K562 (cell line): ENCODE results near the gene C10orf90. TPM values are rescaled to one million over a fixed set of nuclear protein-coding genes. Genes with fewer than 3 reads are reported as not detected.

Experiments
- ATAC-seq: fragments of 200-7000 bp; cut with Tn5 transposase; 3 replicates; pipeline ENCODE4 v1.9.1; 2020; ENCODE audit warnings: moderate library complexity
- BruUV-seq: library from RNA; stranded (reverse); fragments of 400-500 nt; replicated peaks from 2 replicates; lab custom pipeline; 2021; lab: Mats Ljungman, UMichigan
- CTCF ChIA-PET: fragments of 300-600 bp; formaldehyde crosslinking; extraction: SDS; loops from one replicate; lab custom pipeline; 2021; ENCODE audit warnings: low intra/inter-chr PET ratio; lab: Yijun Ruan, JAX
- POLR2A ChIA-PET: fragments of 300-600, 350-650 bp; sonication (Branson Sonifier 250); formaldehyde crosslinking; extraction: SDS; loops from one replicate; lab custom pipeline; 2021; ENCODE audit warnings: antibody characterized with exemption, inconsistent platforms; lab: Yijun Ruan, JAX
- DNase-seq, 4 experiments: peaks; one replicate each; pipeline versions ENCODE4 v3.0.0 to v3.0.0-alpha.2; 2011 to 2018; ENCODE audit warnings: low spot score in 3 of 4, mixed read lengths in 3 of 4; ENCODE audit errors: extremely low read depth in 1 of 4
- FAIRE-seq: peaks from 2 replicates; lab custom pipeline; 2011; peaks lifted over from hg19 to GRCh38; lab: Jason Lieb, UNC
- H2AFZ ChIP-seq: 2 replicates; pipeline ENCODE4 v1.6.0; 2011; ENCODE audit warnings: low read depth, low read length, control low read depth, inconsistent platforms
- H3K27ac ChIP-seq: fragments of 200-600 bp; 3 replicates; pipeline ENCODE4 v1.8.0; 2011; ENCODE audit warnings: low read depth, mild to moderate bottlenecking, control low read depth, inconsistent platforms, low read length, moderate library complexity, mixed read lengths; ENCODE audit errors: extremely low read depth
- H3K27me3 ChIP-seq, 2 experiments: fragments of 300-600 bp in 1 of 2; 2 replicates in 1 of 2; 3 replicates in 1 of 2; pipeline versions ENCODE4 v1.6.0 to v1.8.0; 2011; ENCODE audit warnings: inconsistent platforms in 2 of 2, low read length in 2 of 2, mild to moderate bottlenecking in 1 of 2, mixed read lengths in 1 of 2, moderate library complexity in 1 of 2; ENCODE audit not compliant: control insufficient read depth in 2 of 2, insufficient read depth in 2 of 2
- H3K36me3 ChIP-seq: fragments of 300-600 bp; 3 replicates; pipeline ENCODE4 v1.8.0; 2011; ENCODE audit warnings: mild to moderate bottlenecking, low read length, inconsistent platforms; ENCODE audit not compliant: control insufficient read depth, insufficient read depth
- H3K4me1 ChIP-seq, 2 experiments: fragments of 200-600 bp in 1 of 2; replicated peaks in 1 of 2; 2 replicates in 1 of 2; 3 replicates in 1 of 2; pipeline versions ENCODE4 v1.5.1 to v1.8.0; 2011; ENCODE audit warnings: inconsistent platforms in 2 of 2, low read length in 2 of 2, mild to moderate bottlenecking in 1 of 2, mixed read lengths in 1 of 2, moderate library complexity in 1 of 2; ENCODE audit not compliant: control insufficient read depth in 2 of 2, insufficient read depth in 2 of 2
- H3K4me2 ChIP-seq: 2 replicates; pipeline ENCODE4 v1.6.1; 2011; ENCODE audit warnings: low read length, control low read depth, inconsistent platforms, mixed read lengths; ENCODE audit not compliant: insufficient read depth
- H3K4me3 ChIP-seq: fragments of 200-600 bp; sonication (generic), shearing (Covaris generic); 2 replicates; pipeline ENCODE4 v1.5.1; 2016; ENCODE audit warnings: control low read depth, inconsistent platforms
- H3K79me2 ChIP-seq: fragments of 200-600 bp; 3 replicates; pipeline ENCODE4 v1.8.0; 2011; ENCODE audit warnings: low read length, inconsistent platforms; ENCODE audit not compliant: control insufficient read depth, insufficient read depth
- H3K9ac ChIP-seq, 2 experiments: 2 replicates each; pipeline versions ENCODE4 v1.6.0 to v1.6.1; 2011; ENCODE audit warnings: low read depth in 2 of 2, low read length in 2 of 2, control low read depth in 1 of 2, inconsistent platforms in 1 of 2, mild to moderate bottlenecking in 1 of 2, mixed read lengths in 1 of 2; ENCODE audit not compliant: insufficient read depth in 1 of 2
- H3K9me1 ChIP-seq: one replicate; pipeline ENCODE4 v1.6.0; 2011; ENCODE audit warnings: inconsistent platforms, mild to moderate bottlenecking, low read length, moderate library complexity; ENCODE audit not compliant: control insufficient read depth, insufficient read depth
- H3K9me3 ChIP-seq: replicated peaks from 2 replicates; pipeline ENCODE4 v1.5.1; 2011; ENCODE audit warnings: low read depth, low read length, inconsistent platforms; ENCODE audit not compliant: control insufficient read depth, insufficient read depth
- H4K20me1 ChIP-seq: replicated peaks from 2 replicates; pipeline ENCODE4 v1.6.1; 2011; ENCODE audit warnings: low read length, inconsistent platforms, mixed read lengths; ENCODE audit not compliant: control insufficient read depth, insufficient read depth
- HNRNPLL ChIP-seq: fragments of 200-400 bp; formaldehyde crosslinking; IDR thresholded peaks from 2 replicates; pipeline ENCODE4 v1.6.1; 2017; ENCODE audit warnings: low read length, low read depth, mild to moderate bottlenecking; ENCODE audit not compliant: poor library complexity, severe bottlenecking
- KDM2B ChIP-seq: fragments of 250-450 bp; sonication (Bioruptor Pico); IDR thresholded peaks from 2 replicates; pipeline ENCODE4 v1.8.0; 2021; ENCODE audit warnings: mild to moderate bottlenecking, moderate library complexity
- L3MBTL2 ChIP-seq: fragments of 450-650 bp; IDR thresholded peaks from 2 replicates; pipeline ENCODE4 v1.6.1; 2016; ENCODE audit warnings: mild to moderate bottlenecking, moderate library complexity
- NFRKB ChIP-seq: fragments of 450-650 bp; IDR thresholded peaks from 2 replicates; pipeline ENCODE4 v1.6.1; 2016; ENCODE audit warnings: low read depth
- POLR2A ChIP-seq: fragments of 450-650 bp; conservative IDR thresholded peaks from 2 replicates; pipeline ENCODE4 v1.6.1; 2016
- WGBS: fragments of 100-300 bp; shearing (Covaris generic); methylation state at CpG from one replicate; pipeline ENCODE4 v1.1.6; 2016; ENCODE audit warnings: low coverage, mixed read lengths; ENCODE audit not compliant: insufficient coverage; ENCODE audit errors: missing lambda C conversion rate; 5-methylcytosine and 5-hydroxymethylcytosine counted together
- in situ Hi-C: fragments of 300-500 bp; cut with MboI; formaldehyde crosslinking; loops from 4 replicates; pipeline ENCODE4 v1.15.0; 2018; ENCODE audit warnings: inconsistent platforms, mixed read lengths
- intact Hi-C: fragments of 100-400 bp; cut with micrococcal nuclease; formaldehyde crosslinking; loops from 2 replicates; pipeline ENCODE4 v1.14.2; 2022
- polyA plus RNA-seq, 8 experiments: library from polyadenylated mRNA; depleted of rRNA in 4 of 8; stranded (reverse) in 5 of 8; unstranded in 3 of 8; fragments of >200 nt; fragmentation: Nextera tagmentation in 2 of 8; fragmentation: Illumina TruSeq in 1 of 8; extraction: Ambion mirVana in 2 of 8; extraction: Trizol in 1 of 8; gene quantifications; 2 replicates each; pipeline versions ENCODE4 v1.2.1 to v1.2.3, GENCODE V29; 2011 to 2014; ENCODE audit warnings: inconsistent platforms in 1 of 8, missing spikeins in 1 of 8
- total RNA-seq, 7 experiments: library from RNA; depleted of rRNA in 6 of 7; stranded (reverse); fragments of >200 nt in 6 of 7; fragmentation: Illumina TruSeq in 2 of 7; extraction: Trizol in 2 of 7; gene quantifications; 2 replicates each; pipeline versions ENCODE4 v1.2.1 to v1.2.3, GENCODE V29; 2011 to 2021; ENCODE audit warnings: low replicate concordance in 1 of 7
- TF ChIP-seq, protein P1 (sequence below): fragments of 250-450 bp; sonication (Bioruptor Pico); IDR thresholded peaks from 2 replicates; pipeline ENCODE4 v1.8.0; 2022; ENCODE audit warnings: moderate library complexity, mild to moderate bottlenecking, inconsistent platforms
- TF ChIP-seq, protein P2 (sequence below): sonication (generic); formaldehyde crosslinking; IDR thresholded peaks from 2 replicates; pipeline ENCODE4 v1.8.1; 2022; ENCODE audit warnings: missing genetic modification reagents

The C10orf90 gene
- total and polyA plus RNA-seq, 9 of the 15 experiments (the other 6 are each of a cell fraction or from before 2014, with no cell fraction given) = not detected

DNA sequence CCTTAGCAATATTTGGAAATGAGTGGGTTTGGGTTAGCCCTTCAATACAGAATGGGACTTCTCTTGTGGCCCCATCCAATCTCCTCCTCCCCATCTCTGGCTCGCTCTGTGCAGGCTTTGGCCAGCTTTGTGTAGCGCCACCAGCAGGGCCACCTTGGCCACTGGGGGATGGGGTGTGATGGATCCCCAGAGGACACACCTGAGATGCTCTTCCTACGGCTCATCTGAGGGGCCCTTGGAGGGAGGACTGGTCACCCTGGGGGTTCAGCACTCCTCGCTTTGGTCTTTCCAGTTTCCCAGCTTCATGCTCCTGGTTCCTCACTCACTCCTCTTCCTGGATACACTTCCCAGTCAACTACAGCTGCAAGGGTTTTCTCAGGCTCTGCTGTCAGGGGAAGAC is 15.3 kb upstream of the C10orf90 start:
- DNase-seq (no peak), ATAC-seq (no peak), FAIRE-seq (no peak)
- H3K9me1 ChIP-seq = no peaks in the 10 kb centered on the region
- CTCF ChIA-PET = no interaction called here
- POLR2A ChIA-PET = interaction anchor here (1.5 kb wide), 1 partner anchor 12 kb away, joined by 3 read pairs; no protein-coding TSS in a partner anchor
- no peak overlapping the region for H3K4me3 ChIP-seq
- no peaks in the 10 kb centered on the region for H3K27me3 ChIP-seq
- no peaks in the 10 kb centered on the region for H3K79me2 ChIP-seq
- H4K20me1 ChIP-seq = no peaks in the 10 kb centered on the region
- no peaks in the 10 kb centered on the region for H3K4me1 ChIP-seq
- no peaks in the 10 kb centered on the region for H3K9me3 ChIP-seq
- no peaks in the 10 kb centered on the region for H3K36me3 ChIP-seq
- 0% methylated on average over 2 of the region's 4 CpGs for WGBS
- in situ Hi-C loops = no loop called here
- TF ChIP-seq KDM2B (CRISPR knock-in tag) (no peak), POLR2A (no peak), HNRNPLL (no peak), L3MBTL2 (no peak), NFRKB (no peak)
- TF ChIP-seq, protein P1, sequence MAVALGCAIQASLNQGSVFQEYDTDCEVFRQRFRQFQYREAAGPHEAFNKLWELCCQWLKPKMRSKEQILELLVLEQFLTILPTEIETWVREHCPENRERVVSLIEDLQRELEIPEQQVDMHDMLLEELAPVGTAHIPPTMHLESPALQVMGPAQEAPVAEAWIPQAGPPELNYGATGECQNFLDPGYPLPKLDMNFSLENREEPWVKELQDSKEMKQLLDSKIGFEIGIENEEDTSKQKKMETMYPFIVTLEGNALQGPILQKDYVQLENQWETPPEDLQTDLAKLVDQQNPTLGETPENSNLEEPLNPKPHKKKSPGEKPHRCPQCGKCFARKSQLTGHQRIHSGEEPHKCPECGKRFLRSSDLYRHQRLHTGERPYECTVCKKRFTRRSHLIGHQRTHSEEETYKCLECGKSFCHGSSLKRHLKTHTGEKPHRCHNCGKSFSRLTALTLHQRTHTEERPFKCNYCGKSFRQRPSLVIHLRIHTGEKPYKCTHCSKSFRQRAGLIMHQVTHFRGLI = no peak
- TF ChIP-seq, protein P2, sequence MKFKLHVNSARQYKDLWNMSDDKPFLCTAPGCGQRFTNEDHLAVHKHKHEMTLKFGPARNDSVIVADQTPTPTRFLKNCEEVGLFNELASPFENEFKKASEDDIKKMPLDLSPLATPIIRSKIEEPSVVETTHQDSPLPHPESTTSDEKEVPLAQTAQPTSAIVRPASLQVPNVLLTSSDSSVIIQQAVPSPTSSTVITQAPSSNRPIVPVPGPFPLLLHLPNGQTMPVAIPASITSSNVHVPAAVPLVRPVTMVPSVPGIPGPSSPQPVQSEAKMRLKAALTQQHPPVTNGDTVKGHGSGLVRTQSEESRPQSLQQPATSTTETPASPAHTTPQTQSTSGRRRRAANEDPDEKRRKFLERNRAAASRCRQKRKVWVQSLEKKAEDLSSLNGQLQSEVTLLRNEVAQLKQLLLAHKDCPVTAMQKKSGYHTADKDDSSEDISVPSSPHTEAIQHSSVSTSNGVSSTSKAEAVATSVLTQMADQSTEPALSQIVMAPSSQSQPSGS (CRISPR knock-in tag) = no peak
- H3K27ac ChIP-seq = no peak overlapping the region
- BruUV-seq = no TSS peak
- H2AFZ ChIP-seq = no peak overlapping the region
- H3K9ac ChIP-seq = no peak overlapping the region
- no peak overlapping the region for H3K4me2 ChIP-seq
- intact Hi-C loops = no loop called here
